ENCODE results near the gene PLCD3. TPM values are rescaled to one million over a fixed set of nuclear protein-coding genes. Genes with fewer than 3 reads are reported as not detected.

PLCD3 gene
- polyA plus RNA-seq, 1 donor = 20.5 TPM

DNA sequence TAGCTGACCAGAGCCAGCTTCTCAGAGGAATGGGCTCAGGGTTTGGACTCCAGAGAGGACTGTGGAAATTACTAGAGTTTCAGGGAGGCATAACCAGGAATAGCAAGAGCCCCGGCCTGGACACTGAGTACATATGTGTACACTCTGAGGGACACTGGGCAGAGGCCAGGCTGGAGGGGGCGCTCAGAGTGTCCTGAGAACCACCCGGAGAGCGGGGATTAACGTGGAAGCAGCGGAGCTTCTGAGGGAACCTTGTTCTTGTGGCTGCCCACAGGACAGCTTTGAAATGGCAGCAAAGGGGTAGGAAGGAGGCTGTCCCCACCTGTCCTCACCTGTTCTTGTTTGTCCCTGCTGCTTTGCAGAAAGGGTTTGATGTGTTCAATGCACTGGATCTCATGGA is 27.8 kb downstream of the PLCD3 start:
- DNase-seq = no peak

DNA sequence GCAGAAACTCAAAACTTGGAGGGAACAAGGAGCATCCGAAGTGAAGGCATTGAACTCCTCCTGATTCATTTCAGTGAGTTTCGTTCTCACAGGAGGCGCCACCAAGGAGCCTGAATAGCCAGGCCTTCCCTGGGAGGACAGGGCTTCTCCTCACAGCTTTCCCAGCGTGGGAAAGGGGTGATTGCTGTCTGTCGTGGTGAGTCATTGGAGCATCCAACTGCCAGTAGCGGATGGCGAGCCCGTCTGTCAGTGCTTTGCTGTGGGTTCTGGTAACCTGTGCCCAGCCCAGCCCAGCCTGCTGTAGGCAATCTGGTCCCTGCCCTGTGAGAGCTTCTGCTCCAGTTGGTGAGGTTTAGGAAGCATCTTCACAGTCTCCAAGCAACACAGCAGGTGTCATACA is 28.3 kb downstream of the PLCD3 start:
- DNase-seq = no peak

DNA sequence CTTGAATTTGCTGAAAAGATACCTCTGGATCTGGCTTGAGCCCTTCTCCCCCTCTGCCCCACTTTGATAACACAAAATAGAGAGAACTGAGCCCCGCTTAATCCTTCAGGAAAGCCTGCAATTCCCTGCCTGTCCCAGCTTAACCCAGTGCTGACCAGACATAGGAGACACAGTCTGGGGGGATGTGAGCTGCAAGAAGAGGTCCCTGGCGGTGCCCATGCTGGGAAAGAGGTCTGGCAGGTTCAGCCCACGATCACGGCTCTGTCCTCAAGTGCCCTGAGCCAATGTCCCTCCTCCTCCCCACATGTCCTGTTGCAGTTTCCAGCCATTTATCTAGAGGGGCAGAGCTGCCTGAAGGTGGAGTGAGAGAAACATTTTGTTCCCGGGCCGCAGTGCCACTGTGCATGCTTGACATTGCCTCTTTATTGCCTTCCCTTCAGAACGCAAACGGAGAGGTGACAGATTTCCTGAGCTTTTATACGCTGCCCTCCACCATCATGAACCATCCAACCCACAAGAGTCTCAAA is 29.0 kb downstream of the PLCD3 start:
- no peak for DNase-seq

DNA sequence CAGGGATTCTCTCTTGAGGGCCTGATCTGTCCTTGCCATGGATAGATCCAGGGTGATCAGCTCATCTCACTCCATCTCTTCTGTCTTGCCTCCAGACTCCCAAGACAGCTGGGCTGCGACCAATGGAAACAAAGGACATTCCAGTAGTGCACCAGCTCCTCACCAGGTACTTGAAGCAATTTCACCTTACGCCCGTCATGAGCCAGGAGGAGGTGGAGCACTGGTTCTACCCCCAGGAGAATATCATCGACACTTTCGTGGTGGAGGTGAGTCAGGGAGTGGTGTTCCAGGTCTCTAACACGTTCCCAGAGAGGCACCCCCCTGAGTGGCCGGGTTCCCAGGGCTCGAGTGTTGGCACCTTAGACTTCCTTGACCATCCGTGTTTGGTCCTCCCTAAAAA is 29.5 kb downstream of the PLCD3 start:
- DNase-seq = no peak

DNA sequence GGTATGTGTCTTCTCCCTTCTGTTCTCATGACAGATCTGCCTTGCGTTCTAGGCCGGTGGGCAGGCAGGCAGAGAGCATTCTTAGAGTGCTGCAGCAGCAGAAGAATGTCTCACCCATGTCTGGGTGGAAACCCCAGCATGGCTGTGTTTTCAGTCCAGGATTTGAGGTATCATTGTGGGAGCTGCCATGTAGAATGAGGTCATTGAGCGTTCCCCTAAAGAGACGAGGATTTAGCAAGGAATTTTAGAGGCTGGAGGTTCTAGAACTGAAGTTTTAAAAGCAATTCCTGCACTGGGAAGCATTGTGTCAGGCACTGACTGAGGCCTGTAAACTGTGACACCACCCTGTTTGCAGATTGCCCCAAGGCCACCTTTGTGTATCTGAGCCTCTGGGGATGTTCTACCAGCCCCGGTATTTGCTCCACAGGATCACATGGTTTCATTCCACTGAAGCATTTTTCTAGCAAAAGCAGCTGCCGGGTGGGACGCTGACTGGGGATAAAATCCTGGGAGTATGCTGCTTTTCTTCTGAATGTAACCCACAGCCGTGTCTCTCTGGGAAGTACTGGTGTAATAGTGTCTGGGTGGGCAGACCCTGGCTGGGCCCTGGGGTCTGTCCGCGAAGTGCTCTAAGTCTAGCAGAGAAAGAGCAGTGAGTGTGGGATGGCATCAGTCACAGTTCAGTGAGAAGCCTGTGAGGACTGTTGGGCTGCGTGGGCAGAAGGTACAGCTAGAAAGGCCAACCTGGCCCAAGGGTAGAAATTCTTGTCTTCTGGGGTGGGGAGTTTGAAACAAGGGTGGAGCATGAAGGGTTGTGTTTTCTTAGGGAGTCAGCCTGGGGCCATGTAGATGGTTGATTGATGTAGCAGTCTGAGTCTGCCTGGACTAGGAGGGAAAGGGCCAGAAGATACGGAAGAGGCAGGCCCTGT is 30.2 kb downstream of the PLCD3 start:
- no peak for DNase-seq

DNA sequence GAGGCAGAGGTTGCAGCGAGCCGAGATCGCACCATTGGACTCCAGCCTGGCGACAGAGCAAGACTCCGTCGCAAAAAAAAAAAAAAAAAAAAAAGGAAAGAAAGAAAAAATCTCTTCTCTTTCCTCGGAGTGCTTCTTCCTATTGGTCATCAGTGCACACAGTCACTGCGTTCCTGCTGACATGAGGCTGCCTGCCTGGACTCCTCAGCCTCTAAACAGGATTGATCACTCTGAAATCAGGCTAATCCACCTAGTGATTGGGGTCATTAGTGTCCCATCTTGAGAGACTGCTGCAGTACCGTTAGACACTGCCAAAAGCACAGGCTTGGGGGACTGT is 30.8 kb downstream of the PLCD3 start:
- no peak for DNase-seq

DNA sequence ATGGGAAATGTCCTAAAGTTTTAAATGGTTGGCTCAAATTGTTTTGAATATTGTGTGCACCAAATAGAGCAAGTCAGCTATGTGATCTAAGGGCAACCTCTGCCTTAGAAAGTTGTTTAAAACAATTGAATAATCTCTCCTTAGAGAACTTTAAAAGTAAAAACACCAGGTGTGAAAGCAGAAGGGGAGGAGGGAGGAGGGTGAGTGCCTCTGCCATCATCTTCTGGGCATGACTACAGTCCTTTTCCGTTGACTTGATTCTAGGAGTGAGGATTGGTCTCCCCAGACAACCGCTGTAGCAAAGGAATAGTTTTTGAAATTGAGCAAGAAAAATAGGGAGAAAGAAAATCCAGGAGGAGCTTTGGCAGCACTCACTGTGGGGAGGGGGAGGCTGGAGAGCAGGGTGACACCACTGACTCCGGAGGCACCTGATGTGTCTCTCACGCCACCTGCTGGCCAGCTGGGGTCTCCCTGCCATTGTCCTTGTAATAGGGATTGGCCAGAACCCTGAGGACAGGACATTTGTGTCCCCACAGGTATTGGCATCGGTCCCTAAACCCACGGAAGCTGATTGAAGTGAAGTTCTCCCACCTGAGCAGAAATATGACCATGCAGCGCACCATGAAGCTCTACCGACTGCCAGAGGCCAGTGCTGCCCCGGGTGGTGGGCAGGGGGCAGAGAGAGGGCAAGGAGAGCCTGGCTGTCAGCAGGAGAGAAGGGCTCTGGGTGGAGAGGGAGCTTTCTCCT is 33.3 kb downstream of the PLCD3 start:
- DNase-seq = peak; percentile 83

DNA sequence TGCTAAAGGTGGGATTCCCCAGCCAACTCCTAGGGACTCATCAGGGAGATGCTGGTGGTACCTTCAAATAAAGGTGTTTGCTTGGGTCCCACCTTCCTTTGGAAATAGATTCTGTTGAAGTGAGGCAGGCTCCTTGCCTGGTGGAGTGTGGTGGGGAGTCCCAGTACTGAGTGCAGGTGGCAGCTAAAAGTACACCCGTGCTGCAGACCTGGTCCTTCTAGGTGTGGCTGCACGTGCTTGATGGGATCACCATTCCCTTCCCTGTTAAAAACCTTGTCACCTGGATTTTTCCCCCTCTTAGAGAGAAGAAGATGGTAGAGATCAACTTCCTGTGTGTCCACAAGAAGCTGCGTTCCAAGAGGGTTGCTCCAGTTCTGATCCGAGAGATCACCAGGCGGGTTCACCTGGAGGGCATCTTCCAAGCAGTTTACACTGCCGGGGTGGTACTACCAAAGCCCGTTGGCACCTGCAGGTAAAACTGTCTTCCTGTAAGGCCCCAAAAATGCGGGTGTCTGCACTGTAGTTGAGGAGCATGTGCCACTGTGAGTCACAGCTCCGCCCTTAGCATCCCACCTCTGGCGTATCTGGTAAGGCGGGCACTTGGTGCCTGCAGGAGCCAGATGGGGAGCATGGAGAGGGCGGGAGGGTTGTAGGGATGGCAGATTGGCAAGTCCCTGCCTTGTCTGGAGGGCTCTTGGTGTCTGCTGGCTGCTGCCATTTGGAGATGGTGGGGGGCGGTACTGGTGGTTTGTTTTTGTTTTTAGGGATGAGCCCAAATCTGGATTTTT is 34.0 kb downstream of the PLCD3 start:
- DNase-seq = no peak

DNA sequence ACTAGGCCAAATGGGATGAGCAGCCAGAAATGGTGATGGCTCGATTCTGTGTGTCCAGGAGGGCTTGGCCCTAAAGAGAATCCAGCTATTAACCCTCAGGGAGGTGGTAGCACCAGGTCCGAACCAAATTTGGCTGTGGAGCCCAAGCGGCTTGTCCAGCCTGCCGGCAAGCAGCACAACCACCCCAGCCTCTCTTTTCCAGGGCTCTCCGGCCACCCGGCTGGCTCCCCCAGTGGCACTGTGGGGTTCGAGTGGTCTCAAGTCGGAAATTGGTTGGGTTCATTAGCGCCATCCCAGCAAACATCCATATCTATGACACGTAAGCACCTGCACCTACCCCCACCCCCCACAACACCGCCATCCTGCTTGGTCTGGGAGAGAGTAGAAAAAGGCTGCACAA is 35.4 kb downstream of the PLCD3 start:
- DNase-seq = no peak

DNA sequence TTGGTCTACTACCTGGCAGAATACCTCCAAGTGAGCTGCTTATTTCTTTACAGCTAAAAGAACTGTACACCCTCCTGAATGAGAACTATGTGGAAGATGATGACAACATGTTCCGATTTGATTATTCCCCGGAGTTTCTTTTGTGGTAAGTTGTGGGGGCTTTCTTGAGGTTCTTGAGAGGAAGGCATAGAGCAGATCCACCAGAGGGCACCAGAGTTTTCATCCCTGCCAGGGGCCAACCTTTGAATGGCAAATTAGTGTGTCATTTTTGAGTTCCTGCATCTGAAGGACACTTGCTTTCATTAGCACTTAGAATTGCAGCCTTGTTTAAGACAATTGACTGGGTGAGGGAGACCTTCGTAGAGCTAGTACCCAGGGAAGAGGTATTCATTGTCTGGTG is 36.2 kb downstream of the PLCD3 start:
- no peak for DNase-seq

DNA sequence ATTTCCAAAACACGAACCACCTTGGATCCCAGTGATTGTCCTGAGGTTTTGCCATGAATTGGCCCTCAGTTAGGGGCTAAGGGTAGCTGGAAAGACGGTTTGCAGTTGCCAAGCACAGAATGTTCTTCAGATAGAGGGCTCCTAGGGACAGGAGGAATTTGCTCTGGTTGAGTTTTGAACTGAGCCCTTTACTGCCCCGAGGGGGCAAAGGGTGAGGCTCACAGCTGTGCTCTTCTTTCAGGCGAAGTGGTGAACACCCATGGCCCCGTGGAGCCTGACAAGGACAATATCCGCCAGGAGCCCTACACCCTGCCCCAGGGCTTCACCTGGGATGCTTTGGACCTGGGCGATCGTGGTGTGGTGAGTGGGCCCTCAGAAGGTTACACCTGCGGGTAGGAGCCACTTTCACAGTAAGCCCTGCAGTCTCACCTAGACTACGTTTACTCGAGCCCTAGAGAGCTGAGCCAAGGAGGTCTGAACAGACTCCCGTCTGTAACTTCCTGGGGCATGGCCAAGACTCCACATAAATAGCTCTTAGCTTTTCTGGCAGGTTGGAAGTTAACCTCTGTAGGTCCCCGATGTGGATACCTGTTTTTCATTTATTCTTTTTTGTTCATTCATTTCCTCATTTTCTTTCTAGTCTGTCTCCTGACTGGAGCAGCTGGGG is 38.7 kb downstream of the PLCD3 start:
- DNase-seq = no peak

DNA sequence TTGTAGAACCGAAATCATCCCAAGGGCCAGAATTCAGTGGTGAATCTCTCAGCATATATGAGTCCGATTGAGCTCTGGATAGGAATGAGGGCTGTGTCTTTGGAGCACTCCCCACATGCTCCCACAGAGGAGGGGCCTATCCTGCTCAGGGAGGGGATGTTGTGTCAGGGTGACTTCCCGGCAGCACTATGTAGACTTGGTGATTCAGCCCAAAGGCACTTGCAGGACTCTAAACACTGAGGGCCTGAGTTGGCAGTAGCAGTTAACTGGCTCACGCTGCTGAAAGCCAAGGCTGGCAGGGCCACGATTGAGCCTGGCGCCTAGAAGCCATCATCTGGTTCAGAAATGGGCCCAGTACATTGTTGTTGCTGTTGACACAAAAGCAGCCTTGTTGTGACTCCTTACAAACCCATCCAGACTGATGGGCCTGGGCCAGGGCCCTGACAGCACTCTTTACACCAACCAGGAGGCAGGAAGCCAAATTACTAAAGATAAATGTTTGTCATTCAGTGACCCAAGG is 39.3 kb downstream of the PLCD3 start:
- DNase-seq = no peak

DNA sequence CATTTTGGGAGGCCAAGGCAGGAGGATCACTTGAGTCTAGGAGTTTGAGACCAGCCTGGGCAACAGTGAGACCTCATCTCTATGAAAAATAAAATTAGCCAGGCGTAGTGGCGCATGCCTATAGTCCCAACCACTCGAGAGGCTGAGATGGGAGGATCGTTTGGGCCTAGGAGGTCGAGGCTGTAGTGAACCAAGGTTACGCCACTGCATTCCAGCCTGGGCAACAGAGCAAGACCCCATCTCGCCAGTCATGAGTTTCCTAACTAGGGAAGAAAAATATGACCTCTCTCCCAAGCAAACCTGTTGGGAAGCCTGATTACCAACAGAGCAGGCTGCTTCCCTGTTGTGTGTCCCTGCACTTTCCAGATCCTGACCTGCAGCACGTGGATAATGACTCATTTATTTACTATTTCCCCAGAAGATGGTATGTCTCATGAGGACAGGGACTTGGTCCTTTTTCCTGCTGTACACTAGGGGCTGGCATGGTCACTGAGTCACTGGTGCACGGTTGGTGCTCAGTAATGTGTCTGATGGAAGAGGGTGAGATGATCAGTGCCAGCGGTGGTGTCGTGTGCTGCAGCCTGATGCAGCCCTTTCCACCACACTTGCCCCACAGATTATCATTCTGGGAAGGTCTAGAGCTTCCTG is 40.4 kb downstream of the PLCD3 start:
- DNase-seq = no peak

DNA sequence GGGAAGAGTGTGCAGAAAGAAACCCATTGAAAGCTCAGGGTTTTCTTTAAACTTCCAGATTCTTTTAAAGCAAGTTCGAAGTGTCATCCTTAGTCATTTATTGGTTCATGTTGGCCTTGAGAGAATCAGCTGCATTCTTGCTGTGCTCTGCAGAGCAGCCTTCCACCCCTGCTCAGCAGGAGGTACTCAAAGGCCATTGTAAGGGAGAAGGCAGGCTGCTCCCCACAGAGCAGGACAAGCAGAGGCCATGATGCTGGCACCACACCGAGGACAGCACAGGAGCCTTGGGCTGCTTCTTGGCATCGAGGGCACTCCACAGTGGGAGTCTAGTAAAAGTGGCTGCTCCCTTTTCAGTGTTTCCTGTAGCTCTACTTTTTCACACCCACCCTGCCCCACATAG is 41.6 kb downstream of the PLCD3 start:
- no peak for DNase-seq

DNA sequence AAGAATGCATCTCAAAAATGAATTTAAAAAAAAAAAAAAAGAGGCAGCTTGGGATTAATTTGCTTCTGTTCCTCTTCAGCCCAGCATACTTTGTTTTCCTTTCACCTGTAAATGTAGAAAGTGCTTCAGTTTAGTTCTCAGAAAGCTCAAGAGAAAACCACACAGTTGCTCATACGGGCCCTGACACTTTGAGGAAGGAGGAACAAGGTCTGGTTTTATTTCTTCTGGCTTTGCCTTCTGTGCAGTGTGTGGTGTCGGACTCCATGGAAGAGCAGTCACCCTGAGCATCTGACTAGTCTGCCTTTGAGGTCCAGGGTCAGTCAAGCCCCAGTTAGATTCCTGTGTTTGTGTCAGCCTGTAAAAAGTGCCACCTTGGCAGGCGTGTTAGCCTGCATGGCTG is 43.6 kb downstream of the PLCD3 start:
- DNase-seq = no peak

DNA sequence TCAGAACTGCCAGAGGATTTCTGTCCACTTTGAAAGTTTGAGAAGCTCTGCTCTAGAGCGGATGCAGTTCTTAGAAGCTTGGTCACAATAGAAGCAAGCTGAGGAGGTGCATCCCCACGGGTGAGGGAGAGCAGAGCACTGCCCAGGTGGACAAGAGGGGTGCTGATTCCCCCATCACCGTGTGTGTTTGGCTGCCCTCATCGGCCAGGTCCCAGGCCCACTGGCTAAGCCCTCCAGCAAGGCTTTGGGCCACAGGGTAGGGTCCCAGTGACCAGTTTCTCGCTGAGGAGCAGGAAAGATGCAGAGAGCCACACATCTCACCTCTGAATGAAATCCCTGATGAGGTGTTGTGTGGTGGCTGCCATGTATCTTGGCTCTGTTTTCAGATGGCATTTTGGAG is 44.3 kb downstream of the PLCD3 start:
- DNase-seq = no peak

DNA sequence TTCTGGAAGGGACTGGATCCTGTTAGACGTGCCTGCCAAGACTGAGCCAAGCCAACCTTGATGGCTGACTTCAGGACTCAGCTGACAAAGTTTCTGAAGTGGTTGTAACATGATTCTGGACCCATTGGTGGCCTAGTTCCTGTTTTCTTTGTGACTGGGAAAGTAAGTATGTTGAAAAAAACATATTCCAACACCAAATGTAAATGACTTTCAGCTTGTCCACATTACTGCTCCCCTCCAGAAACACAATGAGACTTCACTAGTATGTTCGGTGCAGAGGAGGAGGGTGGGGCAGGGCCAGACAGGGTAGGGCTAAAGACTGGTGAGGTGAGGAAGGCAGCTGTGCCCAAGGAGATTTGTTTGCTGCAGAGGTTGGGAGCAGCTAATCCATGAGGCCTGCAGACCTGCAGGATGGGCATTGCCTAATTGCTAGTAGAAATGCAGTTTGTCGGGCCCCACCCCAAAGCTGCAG is 44.8 kb downstream of the PLCD3 start:
- no peak for DNase-seq

DNA sequence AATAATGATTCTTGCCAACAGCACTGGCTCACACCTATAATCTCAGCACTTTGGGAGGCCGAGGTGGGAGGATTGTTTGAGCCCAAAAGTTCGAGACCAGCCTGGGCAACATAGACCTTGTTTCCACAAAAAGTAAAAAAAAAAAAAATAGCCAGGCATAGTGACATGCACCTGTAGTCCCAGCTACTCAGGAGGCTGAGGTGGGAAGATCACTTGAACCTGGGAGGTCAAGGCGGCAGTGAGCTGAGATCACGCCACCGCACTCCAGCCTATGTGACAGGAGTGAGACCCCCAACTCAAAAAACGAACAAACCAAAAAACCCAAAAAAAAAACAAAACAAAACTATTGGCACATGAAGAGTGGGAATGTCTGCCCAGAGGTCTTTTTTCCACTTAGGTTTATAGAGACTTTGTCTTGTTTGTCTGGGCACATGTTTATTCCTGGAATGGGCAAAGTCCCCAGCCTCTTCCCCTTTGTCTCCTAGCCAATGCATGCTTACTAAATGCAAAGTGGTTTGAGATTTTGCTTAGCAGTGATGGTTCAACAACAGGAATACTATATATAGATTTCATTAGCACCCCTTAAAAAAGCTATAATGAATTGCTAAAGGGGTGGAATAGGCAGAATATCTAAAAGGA is 45.3 kb downstream of the PLCD3 start:
- no peak for DNase-seq

DNA sequence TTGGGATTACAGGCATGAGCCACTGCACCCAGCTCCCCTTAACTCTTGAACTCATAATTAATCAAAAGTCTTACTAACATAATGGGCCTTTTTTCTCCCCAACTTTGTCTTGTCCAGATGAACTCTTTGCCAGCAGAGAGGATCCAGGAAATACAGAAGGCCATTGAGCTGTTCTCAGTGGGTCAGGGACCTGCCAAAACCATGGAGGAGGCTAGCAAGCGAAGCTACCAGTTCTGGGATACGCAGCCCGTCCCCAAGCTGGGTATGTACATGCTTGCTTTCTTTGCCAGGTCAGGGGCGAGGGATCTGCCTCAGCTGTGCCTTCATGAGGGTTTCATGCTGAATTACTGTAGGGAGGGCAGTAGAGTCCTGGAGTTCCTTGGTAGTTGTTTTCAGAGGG is 45.9 kb downstream of the PLCD3 start:
- no peak for DNase-seq

DNA sequence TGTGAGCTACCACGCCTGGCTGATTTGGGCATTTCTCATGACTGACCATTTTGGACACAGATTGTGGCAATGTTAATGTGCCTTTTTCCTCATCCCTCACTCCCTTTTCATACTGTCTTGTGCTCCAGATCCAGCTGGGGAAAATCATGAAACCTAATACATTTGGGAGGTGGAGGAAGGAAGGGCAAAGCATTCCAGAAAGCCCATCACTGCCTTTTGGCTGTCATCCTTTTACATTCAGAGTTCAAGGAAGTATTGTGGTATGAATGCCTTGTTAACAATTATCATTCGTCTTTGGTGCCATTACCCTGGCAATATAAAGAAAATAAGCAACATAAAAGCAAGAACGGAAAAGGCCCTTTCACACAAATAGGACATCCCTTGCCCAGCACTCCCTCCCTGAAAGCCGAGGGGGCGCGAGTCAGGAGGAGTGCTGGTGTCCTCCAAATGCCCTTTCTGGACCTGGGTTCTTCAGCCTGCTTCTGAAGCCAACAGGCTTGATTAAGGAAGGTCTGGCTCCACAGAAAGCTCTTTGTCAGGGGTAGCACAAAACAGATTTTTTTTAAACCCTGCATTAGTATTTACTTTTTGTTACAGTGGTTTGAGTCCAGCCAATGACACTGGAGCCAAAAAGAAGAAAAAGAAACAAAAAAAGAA is 51.1 kb downstream of the PLCD3 start:
- DNase-seq = peak; percentile 47
